ENCODE results near the gene ITPKC.
"Not testable (repeated sequence)": the region's sequence is repeated elsewhere in the genome, so short reads cannot be mapped to it uniquely, and the experiment has no call there.

DNA sequence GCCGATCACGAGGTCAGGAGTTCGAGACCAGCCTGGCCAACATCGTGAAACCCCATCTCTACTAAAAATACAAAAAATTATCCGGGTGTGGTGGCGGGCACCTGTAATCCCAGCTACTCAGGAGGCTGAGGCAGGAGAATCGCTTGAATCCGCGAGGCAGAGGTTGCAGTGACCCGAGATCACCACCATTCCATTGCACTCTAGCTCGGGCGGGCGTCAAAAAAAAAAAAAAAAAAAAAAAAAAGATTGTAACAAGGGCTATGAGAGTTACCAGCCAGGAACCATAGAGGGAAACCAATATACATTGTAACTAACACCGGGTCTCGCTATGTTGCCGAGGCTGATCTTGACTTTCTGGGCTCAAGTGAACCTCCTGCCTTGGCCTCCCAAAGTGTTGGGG lies 15.4 kb downstream of the ITPKC start:
- not testable (repeated sequence) for TF ChIP-seq CENPX (CRISPR knock-in tag; IDR thresholded peaks at IDR 0.05); TCF7L2 (IDR thresholded peaks at IDR 0.05; ENCODE audit: low read depth, low read length); JUN (CRISPR knock-in tag; IDR thresholded peaks at IDR 0.05); RBM39 (IDR thresholded peaks at IDR 0.05; ENCODE audit: low read depth, low read length, poor library complexity, severe bottlenecking); ZNF343 (CRISPR knock-in tag; IDR thresholded peaks at IDR 0.05); JUND (CRISPR knock-in tag; IDR thresholded peaks at IDR 0.05)

Measured in HepG2 (cell line).